LNCAP (cell line): Measurements from ENCODE around the gene ADGRG4.

ENCODE experiments used
- TF ChIP-seq, protein P1 (sequence below): fragments of 450-650 bp; IDR thresholded peaks from 2 replicates; pipeline ENCODE4 v1.5.1; 2017; ENCODE audit warnings: mild to moderate bottlenecking

The ADGRG4 gene

DNA sequence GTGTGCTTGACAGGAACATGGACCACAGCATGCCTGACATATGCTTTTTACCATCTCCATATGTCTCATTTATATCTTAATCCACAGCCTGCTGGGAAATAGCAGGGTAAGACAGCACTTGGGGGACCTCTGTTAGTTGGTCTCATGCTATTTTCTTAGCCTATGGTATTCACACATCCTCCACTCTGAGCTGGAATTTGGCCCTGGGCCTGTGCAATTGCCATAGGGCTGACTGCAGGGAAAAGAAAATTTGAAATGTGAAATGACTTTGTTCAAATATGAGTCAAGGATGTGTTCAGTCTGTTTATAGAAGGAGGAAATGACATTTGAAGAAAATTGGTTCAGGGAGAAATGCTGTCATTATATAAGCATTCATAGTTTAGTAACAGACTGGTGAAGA is 40.0 kb upstream of the ADGRG4 start:
- TF ChIP-seq, protein P1, sequence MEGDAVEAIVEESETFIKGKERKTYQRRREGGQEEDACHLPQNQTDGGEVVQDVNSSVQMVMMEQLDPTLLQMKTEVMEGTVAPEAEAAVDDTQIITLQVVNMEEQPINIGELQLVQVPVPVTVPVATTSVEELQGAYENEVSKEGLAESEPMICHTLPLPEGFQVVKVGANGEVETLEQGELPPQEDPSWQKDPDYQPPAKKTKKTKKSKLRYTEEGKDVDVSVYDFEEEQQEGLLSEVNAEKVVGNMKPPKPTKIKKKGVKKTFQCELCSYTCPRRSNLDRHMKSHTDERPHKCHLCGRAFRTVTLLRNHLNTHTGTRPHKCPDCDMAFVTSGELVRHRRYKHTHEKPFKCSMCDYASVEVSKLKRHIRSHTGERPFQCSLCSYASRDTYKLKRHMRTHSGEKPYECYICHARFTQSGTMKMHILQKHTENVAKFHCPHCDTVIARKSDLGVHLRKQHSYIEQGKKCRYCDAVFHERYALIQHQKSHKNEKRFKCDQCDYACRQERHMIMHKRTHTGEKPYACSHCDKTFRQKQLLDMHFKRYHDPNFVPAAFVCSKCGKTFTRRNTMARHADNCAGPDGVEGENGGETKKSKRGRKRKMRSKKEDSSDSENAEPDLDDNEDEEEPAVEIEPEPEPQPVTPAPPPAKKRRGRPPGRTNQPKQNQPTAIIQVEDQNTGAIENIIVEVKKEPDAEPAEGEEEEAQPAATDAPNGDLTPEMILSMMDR = no peak

DNA sequence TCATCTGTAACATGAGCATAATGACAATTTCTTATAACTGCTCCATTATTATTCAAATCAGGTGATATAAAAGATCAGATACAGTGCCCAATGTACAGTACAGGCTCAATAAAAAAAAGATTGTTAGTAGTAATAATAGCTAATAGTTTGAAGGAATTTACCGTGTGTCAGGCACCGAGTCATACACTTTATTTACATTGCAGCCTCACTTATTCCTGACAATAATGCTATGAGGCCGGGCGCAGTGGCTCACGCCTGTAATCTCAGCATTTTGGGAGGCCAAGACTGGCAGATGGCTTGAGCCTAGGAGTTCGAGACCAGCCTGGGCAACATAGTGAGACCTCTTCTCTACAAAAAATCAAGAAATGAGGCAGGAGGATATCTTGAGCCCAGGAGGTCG is 39.4 kb upstream of the ADGRG4 start:
- TF ChIP-seq, protein P1 = no peak

DNA sequence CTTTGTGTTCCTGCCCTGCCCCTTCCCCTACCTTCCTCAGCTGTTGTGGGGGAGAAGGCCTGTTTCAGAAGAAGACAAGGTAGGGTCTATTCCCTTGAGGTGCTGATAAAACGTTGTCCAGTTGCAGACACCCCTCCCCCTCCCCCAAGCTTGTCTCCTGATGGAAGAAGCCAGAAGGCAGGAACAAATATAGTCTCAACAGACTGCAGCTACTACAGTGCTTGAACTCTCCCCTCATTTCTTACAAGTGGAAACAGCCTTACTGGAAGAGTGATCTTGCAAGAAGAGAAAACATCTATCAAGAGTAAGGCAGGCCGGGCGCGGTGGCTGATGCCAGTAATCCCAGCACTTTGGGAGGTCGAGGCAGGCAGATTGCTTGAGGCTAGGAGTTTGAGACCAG is 38.5 kb upstream of the ADGRG4 start:
- TF ChIP-seq, protein P1 = no peak

DNA sequence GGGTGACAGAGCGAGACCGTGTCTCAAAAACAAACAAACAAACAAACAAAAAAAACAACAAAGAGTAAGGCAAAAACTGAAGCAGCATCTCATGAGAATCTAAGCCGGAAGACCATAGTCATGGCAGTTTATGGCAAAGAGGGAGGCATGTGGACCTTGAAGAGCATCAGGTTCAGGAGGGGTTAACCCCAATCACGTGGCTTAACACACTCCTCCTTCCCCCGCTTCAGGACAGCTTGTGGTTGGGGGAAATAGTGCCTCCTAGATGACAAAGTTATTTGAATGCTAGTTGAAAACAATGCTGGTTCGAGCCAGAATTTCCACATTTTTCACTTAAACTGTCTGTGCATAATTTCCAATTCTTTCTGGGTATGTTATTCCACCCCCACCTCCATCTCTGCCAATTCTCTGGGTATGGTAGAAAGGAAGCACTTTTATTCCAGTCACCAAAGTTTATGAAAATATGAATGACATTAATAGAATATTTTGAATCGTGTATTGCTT is 37.9 kb upstream of the ADGRG4 start:
- TF ChIP-seq, protein P1 = no peak

DNA sequence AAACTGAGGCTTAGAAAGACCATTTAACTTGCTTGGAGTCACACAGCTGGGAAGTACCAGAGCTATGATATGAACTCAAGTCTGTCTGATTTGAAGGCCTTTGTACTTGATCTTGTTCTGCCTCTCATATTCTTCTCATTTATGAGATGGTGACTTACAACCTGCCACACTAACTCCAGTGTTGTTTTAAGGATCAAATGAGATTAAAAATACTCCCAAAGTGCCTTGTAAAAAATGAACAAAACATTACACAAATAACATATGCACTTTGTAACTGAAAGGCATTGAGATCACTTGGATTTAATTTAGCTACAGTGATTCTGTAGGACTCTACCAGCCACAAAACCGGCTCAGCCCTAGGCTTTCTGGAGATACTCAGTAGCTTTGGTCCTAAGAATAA is 33.9 kb upstream of the ADGRG4 start:
- TF ChIP-seq, protein P1 = no peak

DNA sequence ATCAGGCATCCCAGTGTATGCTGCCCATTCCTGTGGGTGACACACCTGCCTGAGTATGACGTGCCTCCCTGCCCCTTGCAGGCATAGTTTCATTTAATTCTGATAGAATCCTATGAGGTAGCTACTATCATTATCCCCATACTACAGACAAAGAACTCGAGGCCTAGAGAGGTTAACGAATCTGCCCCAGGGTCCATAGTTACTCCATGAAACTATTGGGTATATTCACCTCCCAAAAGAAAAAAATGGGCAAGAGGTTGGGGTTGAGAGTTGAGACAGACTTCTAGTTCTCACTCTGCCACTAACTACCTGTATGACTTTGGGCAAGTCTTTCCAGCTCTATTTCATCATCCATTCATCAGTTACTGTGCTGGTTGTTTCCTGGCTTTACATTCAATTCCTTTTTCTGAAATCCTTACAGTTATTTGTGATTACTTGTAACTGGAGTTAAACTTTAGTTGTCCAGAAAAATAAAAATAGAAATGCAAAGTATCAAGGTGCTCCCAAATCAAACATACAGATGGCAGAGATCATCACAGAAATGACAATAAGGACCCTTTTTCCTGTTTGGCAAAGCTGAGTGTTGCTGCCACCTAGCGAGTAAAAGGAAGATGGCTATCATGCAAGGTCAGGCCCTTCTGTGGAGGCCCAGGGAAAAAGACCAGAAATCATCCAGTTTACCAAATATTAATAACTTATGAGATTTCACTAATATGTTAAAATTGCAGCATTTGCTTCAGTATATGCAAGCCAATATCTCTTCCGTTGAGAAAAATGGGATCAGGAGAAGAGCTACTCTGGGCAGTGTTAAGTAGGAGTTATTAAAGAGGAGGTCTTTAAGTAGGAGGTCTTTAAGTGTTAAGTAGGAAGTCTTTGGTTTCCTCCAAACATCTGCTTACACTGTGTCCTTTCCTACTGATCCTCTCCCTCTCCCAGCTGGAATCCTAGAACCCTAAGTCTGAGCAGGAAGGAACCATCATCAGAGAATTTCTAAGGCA is 32.4 kb upstream of the ADGRG4 start:
- TF ChIP-seq, protein P1 = peak; percentile 64

DNA sequence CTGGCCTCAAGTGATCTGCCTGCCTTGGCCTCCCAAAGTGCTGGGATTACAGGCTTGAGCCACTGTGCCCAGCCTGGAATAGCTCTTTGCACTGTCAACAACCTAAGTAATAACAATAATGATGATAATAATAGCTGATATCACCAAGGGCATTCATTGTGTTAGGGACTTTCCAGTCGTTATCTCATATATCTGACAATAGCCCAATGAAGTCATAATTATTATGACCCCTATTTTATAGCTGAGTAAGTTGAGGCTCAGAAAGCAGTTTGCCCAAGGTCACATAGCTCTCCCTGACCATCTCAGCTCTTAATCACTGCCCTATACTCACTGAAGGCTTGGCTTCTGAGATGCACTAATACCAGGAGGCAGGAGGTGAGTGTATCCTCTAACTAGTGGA is 30.8 kb upstream of the ADGRG4 start:
- TF ChIP-seq, protein P1 = no peak
